ENCODE data around the gene PSMA1.
"Not testable (repeated sequence)": the region's sequence is repeated elsewhere in the genome, so short reads cannot be mapped to it uniquely, and the experiment has no call there.

The PSMA1 gene

GRCh38 chr11:14519917-14520746, at the start of gene PSMA1:
PSMA1 (minus strand) TSS chr11:14520386; CDS start chr11:14520299, 87 bp downstream.
- DNase-seq = peak; percentile 85

GRCh38 chr11:14569516-14569915, 49.3 kb upstream of the PSMA1 start:
- not testable (repeated sequence) for DNase-seq

- no peak for DNase-seq
Observed at GRCh38 chr11:14567064-14567651, 47.0 kb upstream of the PSMA1 start.

GRCh38 chr11:14566331-14567063, 46.3 kb upstream of the PSMA1 start:
- DNase-seq = no peak

GRCh38 chr11:14565845-14566244, 45.7 kb upstream of the PSMA1 start:
- DNase-seq = no peak

GRCh38 chr11:14555818-14556217, 35.6 kb upstream of the PSMA1 start:
- no peak for DNase-seq

- DNase-seq = no peak
Observed at GRCh38 chr11:14554959-14555358, 34.8 kb upstream of the PSMA1 start.

GRCh38 chr11:14552089-14552488, 31.9 kb upstream of the PSMA1 start:
- DNase-seq = no peak

- no peak for DNase-seq
Observed at GRCh38 chr11:14551380-14551779, 31.2 kb upstream of the PSMA1 start.

GRCh38 chr11:14549891-14550290, 29.7 kb upstream of the PSMA1 start:
- DNase-seq = no peak

GRCh38 chr11:14547440-14547839, 27.3 kb upstream of the PSMA1 start:
- DNase-seq = no peak

- no peak for DNase-seq
Observed at GRCh38 chr11:14546672-14547071, 26.5 kb upstream of the PSMA1 start.

- DNase-seq = no peak
Observed at GRCh38 chr11:14544611-14545010, 24.4 kb upstream of the PSMA1 start.

- no peak for DNase-seq
Observed at GRCh38 chr11:14543260-14543659, 23.1 kb upstream of the PSMA1 start.

- DNase-seq = no peak
Observed at GRCh38 chr11:14542324-14542723, 22.1 kb upstream of the PSMA1 start.

- DNase-seq = no peak
Observed at GRCh38 chr11:14541192-14541947, 21.2 kb upstream of the PSMA1 start.

GRCh38 chr11:14539982-14540421, 19.8 kb upstream of the PSMA1 start:
- no peak for DNase-seq

- DNase-seq = no peak
Observed at GRCh38 chr11:14538926-14539554, 18.9 kb upstream of the PSMA1 start.

- DNase-seq = no peak
Observed at GRCh38 chr11:14538271-14538925, 18.2 kb upstream of the PSMA1 start.

- no peak for DNase-seq
Observed at GRCh38 chr11:14537134-14537599, 17.0 kb upstream of the PSMA1 start.

GRCh38 chr11:14535166-14535565, 15.0 kb upstream of the PSMA1 start:
- DNase-seq = not testable (repeated sequence)

GRCh38 chr11:14529951-14530350, 9.8 kb upstream of the PSMA1 start:
- no peak for DNase-seq

Data from activated CD4-positive, alpha-beta T cell treated with anti-CD3 and anti-CD28 coated beads for 1 hour (primary cell).